ENCODE measurements around the gene SFMBT1.

SFMBT1 gene

GRCh38 chr3:52986938-52987337 is 58.9 kb downstream of the SFMBT1 start:
- DNase-seq, result no peak

- DNase-seq, result no peak
Measured at GRCh38 chr3:52986049-52986448, 59.8 kb downstream of the SFMBT1 start.

GRCh38 chr3:52983828-52984227 is 62.0 kb downstream of the SFMBT1 start:
- no peak for DNase-seq

GRCh38 chr3:52983336-52983807 is 62.5 kb downstream of the SFMBT1 start:
- DNase-seq, result peak; percentile 51

GRCh38 chr3:52982839-52983238 is 63.0 kb downstream of the SFMBT1 start:
- no peak for DNase-seq

GRCh38 chr3:52979190-52979983 is 66.5 kb downstream of the SFMBT1 start:
- no peak for DNase-seq

- no peak for DNase-seq
Measured at GRCh38 chr3:52978109-52978754, 67.6 kb downstream of the SFMBT1 start.

- no peak for DNase-seq
Measured at GRCh38 chr3:52973806-52974205, 72.1 kb downstream of the SFMBT1 start.

GRCh38 chr3:52971895-52972294 is 74.0 kb downstream of the SFMBT1 start:
- no peak for DNase-seq

- no peak for DNase-seq
Measured at GRCh38 chr3:52967398-52967797, 78.5 kb downstream of the SFMBT1 start.

GRCh38 chr3:52962160-52962559 is 83.7 kb downstream of the SFMBT1 start:
- no peak for DNase-seq

GRCh38 chr3:52959773-52960172 is 86.1 kb downstream of the SFMBT1 start:
- DNase-seq, result no peak

- DNase-seq, result no peak
Measured at GRCh38 chr3:52939600-52939999, 106.3 kb downstream of the SFMBT1 start.

- peak; percentile 15 for DNase-seq
Measured at GRCh38 chr3:52934630-52935530, 111.0 kb downstream of the SFMBT1 start.

GRCh38 chr3:52931889-52932288 is 114.0 kb downstream of the SFMBT1 start:
- DNase-seq, result no peak

- no peak for DNase-seq
Measured at GRCh38 chr3:52931328-52931727, 114.5 kb downstream of the SFMBT1 start.

- DNase-seq, result no peak
Measured at GRCh38 chr3:52930748-52931147, 115.1 kb downstream of the SFMBT1 start.

GRCh38 chr3:52926554-52926953 is 119.3 kb downstream of the SFMBT1 start:
- no peak for DNase-seq

- no peak for DNase-seq
Measured at GRCh38 chr3:52925405-52926313, 120.2 kb downstream of the SFMBT1 start.

- DNase-seq, result no peak
Measured at GRCh38 chr3:52923963-52924362, 121.9 kb downstream of the SFMBT1 start.

GRCh38 chr3:52920841-52921240 is 125.0 kb downstream of the SFMBT1 start:
- no peak for DNase-seq

GRCh38 chr3:52917044-52917443 is 128.8 kb downstream of the SFMBT1 start:
- DNase-seq, result no peak
